CD4-positive, alpha-beta T cell treated with Interleukin-6 for 4 hours (primary cell): ENCODE measurements around the gene VPS13A.
"Not testable (repeated sequence)": the region's sequence is repeated elsewhere in the genome, so short reads cannot be mapped to it uniquely, and the experiment has no call there.

Source experiments
- DNase-seq: peaks from one replicate; pipeline ENCODE4 v3.0.0-alpha.2; 2020; ENCODE audit warnings: mixed read lengths

Gene VPS13A

GRCh38 chr9:77307166-77307565 is 129.8 kb downstream of the VPS13A start:
- DNase-seq: no peak

GRCh38 chr9:77316058-77316457 is 138.7 kb downstream of the VPS13A start:
- DNase-seq: no peak

DNA sequence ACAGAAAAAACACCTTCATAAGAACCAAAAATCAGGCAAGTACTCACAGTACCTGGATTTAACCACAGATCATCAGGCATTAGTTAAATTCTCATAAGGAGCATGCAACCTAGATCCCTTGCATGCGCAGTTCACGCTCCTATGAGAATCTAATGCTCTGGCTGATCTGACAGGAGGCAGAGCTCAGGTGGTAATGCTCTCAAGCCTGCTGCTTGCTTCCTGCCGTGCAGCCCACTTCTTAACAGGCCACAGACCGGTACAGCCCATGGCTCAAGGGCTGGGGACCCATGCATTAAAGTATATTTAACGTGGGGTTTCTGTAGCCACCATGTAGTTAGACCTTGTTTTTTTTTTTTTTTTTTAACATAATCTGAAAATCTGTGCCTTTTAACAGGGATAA is 147.7 kb downstream of the VPS13A start:
- DNase-seq: no peak

DNA sequence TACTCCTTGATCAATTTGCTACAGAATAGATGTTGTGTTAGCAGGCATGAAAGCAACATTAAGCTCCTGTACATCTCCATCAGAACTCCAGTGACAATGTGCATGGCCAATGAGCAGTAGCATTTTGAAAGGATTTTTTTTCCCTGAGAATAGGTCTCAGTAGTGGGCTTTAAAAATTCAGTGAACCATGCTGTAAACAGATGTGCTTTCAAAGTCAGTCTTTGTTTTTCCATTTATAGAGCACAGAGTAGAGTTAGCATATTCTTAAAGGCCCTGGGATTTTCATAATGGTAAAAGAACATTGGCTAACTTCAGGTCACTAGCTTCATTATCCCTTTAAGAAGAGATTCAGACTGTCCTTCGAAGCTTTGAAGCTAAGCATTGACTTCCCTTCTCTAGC is 150.8 kb downstream of the VPS13A start:
- DNase-seq: no peak

DNA sequence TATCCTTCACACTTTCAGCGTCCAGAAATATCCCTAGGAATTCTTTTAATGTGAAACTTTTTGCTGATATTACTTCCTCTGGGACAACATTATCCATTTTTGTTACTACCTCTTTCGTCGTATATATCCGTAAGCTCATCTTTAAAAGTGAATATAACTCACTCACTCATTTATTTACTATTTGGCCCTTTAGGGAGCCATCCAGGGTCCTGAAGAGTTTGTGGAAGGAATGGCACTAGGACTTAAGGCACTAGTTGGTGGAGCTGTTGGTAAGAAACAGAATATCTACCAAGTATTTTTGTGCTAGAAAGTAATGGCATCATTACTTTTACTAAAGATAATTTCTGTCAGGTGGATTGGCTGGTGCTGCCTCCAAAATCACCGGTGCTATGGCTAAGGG is 192.7 kb downstream of the VPS13A start:
- DNase-seq: no peak

GRCh38 chr9:77374266-77374665 is 196.9 kb downstream of the VPS13A start:
- DNase-seq: no peak

DNA sequence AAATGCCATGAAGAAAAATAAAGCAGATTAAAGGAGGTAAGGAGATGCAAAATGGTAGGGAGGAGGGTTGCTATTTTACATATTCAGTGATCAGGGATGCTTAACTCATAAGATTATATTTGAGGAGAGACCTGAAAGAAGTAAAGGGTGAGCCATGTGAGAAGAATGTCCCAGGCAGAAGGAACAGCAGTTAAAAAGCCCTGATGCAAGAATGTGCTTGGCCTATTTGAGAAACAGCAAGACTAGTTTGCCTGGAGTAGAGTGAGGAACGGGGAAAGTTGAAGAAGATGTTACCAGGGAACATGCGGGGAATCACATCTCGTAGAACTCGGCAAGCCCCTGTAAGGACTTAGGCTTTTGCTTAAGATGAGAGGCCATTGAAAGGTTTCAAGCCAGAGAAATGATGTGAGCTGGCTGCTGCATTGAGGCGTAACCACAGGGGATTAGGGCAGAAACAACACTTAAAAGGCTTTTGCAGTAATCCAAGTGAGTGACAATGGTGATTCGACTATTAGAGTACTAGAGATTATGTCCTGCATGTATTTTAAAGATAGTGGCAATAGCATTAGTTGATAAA is 198.7 kb downstream of the VPS13A start:
- no peak for DNase-seq

GRCh38 chr9:77384406-77384805 is 207.1 kb downstream of the VPS13A start:
- DNase-seq: no peak

- DNase-seq: no peak
Measured at GRCh38 chr9:77386187-77386586, 208.9 kb downstream of the VPS13A start.

DNA sequence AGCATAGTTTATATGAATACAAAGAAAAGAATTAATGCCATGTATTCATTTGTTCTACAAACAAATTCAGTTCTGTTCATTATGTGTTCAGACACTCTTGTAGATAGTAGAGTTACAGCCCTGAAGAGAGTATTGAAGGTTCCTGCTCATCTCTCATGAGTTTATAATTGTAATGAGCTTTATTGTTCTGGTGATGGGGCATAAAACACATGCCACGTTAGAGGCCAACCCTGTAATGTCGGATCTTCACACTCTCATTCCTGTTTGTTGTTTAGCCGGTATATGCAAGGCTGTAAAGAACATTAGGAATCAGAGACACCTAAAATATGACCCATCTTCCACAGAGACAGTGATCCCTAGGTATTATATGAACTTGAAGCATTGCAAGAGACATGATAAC is 214.5 kb downstream of the VPS13A start:
- no peak for DNase-seq

DNA sequence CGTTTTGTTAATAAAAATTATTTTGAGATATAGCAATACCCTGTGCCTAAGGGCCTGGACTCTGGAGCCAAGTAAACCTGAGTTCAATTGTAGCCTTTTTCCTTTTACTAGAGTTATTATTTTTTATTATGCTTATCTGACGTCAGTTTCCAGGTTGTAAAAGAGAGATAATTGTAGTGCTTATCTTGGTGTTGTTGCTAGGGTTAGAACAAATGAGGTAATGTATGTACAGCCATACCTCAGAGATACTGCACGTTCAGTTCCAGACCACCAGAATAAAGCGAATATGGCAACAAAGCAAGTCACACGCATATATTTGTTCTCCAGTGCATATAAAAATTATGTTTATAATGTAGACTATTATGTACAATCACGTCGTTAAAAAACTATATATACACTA is 215.0 kb downstream of the VPS13A start:
- DNase-seq: no peak

GRCh38 chr9:77398581-77398980 is 221.2 kb downstream of the VPS13A start:
- DNase-seq: not testable (repeated sequence)

- DNase-seq: no peak
Measured at GRCh38 chr9:77399964-77400363, 222.6 kb downstream of the VPS13A start.

DNA sequence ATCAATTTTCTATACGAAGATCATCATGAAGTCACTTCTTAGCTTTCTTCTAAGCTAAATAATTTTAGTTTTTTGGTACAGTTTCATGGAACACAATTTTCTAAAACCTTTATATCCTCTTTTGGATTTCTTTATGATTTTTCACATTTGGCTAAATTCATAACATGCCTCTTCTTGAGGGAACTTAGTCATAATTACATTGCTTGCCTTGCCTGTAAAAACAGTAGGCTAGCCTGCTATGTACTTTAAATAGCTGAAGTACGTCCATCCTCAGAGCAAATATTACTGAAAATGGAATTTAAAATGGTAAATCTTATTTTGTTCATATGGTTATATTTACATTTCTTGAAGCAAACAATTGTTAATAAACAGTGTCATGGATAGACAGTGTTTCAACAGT is 225.0 kb downstream of the VPS13A start:
- DNase-seq: no peak

- no peak for DNase-seq
Measured at GRCh38 chr9:77403239-77403638, 225.9 kb downstream of the VPS13A start.

GRCh38 chr9:77408521-77408920 is 231.2 kb downstream of the VPS13A start:
- DNase-seq: not testable (repeated sequence)

DNA sequence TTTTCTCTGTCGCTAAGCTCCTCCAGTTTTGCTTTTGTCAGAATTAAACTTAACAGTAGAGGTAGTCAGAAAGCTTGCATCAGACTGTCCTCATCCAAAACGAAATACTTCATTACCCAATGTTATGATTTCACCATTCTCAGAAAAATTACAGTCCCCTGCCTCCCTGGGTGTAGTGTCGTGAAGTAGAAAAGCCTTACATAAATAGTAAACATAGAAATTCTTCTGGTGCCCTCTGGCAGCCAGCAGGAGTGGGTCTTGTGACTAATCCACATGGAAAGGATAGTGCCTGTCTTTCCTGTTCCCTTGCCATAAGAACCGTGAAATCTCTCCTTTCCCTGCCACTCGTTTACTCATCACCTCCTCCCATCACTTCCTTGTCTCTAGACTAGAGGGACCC is 240.2 kb downstream of the VPS13A start:
- DNase-seq: no peak

DNA sequence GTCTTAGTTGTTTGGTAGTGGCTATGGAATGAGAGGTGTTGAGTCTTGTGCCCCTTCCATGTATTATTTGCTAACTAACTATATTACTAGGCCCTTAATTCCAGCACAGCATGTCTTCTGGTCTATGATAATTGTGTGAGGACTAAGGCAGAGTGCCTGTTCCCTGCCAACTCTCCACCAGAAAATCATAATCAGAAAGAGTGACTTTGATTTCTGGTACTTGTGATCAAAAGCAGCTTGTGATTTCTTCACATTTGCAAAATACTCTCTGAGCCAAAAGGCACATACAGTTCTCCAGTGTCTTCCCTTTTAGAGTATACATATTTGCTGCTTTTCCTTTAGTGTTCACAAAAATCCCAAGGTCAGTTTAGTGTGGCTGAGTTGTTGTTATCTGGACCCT is 240.9 kb downstream of the VPS13A start:
- DNase-seq: no peak

GRCh38 chr9:77420641-77421040 is 243.3 kb downstream of the VPS13A start:
- DNase-seq: no peak

- no peak for DNase-seq
Measured at GRCh38 chr9:77421506-77422265, 244.4 kb downstream of the VPS13A start.

DNA sequence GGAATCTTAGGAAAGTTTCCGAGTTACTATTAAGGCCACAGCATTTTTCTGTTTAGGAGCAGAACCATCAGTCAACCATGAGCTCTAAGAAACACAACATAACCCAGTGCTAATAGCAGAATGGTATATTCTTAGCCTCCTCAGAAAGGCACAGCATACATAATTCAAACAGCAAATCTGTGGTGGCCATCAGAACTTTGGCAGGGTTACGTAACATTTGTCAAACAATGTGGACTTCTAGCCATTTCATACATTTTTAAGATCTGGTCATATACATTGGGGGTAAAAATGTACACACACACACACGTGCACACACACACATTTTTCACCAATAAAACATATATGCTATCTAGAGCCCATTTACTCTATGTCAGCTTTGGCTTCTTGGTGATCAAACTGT is 245.6 kb downstream of the VPS13A start:
- no peak for DNase-seq

DNA sequence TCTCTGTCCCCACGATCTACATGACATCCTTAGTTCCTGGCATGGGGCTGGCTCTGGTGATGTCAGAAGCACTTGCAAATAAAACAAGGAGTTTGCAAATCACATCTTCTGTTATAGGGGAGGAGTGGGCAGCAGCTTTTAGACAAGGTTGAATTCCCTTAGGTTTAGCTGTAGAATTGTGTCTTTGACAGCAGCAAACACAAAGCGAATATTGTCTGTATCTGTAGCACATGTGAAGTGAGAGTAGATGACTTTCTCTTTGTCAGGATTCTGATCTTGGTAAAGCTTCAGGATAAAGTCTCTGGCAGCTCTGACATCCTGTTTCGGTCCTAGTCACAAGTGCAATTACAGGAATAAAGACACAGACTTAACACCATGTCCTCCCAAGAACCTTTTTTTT is 246.5 kb downstream of the VPS13A start:
- DNase-seq: no peak

- no peak for DNase-seq
Measured at GRCh38 chr9:77424993-77425392, 247.7 kb downstream of the VPS13A start.

GRCh38 chr9:77426712-77427111 is 249.4 kb downstream of the VPS13A start:
- no peak for DNase-seq
